Measurements from ENCODE around the gene CBARP. TPM values are rescaled to one million over a fixed set of nuclear protein-coding genes. Genes with fewer than 3 reads are reported as not detected.

Gene CBARP
- polyA plus RNA-seq, 1 donor from 2014 or later: 18.2 TPM

DNA sequence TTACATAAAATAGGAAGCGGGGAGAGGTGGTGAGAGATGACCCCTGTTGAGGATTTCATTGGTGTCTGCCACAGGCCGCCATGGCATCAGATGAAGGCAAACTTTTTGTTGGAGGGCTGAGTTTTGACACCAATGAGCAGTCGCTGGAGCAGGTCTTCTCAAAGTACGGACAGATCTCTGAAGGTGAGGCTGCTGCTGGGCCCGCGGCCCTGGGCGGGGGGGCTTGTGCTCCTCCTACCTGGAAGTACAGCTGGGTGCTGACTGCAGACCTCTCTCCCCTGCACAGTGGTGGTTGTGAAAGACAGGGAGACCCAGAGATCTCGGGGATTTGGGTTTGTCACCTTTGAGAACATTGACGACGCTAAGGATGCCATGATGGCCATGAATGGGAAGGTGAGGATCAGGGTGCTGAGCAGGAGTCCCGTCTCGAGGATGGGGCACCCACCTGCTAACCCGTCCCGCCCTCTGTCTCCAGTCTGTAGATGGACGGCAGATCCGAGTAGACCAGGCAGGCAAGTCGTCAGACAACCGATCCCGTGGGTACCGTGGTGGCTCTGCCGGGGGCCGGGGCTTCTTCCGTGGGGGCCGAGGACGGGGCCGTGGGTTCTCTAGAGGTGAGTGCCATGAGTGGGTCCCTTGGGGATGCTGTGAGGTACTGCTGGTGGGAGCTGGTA is 33.2 kb upstream of the CBARP start:
- H3K27ac ChIP-seq (ENCODE audit: low read length): peak overlapping the region; percentile 82
- TF ChIP-seq EP300 (conservative IDR thresholded peaks at IDR 0.05; ENCODE audit: poor library complexity, severe bottlenecking) (no peak), TAF1 (IDR thresholded peaks at IDR 0.05; ENCODE audit: low read depth) (no peak), MXI1 (conservative IDR thresholded peaks at IDR 0.05; ENCODE audit: poor library complexity, severe bottlenecking) (no peak), POLR2AphosphoS5 (IDR thresholded peaks at IDR 0.05) (no peak), EZH2 (IDR thresholded peaks at IDR 0.05; ENCODE audit: borderline replicate concordance, insufficient read depth, low read length, poor library complexity, severe bottlenecking) (no peak), RAD21 (conservative IDR thresholded peaks at IDR 0.05) (no peak), SMC3 (conservative IDR thresholded peaks at IDR 0.05; ENCODE audit: poor library complexity) (no peak), REST (IDR thresholded peaks at IDR 0.05; ENCODE audit: borderline replicate concordance) (no peak)
- TF ChIP-seq, protein P1, sequence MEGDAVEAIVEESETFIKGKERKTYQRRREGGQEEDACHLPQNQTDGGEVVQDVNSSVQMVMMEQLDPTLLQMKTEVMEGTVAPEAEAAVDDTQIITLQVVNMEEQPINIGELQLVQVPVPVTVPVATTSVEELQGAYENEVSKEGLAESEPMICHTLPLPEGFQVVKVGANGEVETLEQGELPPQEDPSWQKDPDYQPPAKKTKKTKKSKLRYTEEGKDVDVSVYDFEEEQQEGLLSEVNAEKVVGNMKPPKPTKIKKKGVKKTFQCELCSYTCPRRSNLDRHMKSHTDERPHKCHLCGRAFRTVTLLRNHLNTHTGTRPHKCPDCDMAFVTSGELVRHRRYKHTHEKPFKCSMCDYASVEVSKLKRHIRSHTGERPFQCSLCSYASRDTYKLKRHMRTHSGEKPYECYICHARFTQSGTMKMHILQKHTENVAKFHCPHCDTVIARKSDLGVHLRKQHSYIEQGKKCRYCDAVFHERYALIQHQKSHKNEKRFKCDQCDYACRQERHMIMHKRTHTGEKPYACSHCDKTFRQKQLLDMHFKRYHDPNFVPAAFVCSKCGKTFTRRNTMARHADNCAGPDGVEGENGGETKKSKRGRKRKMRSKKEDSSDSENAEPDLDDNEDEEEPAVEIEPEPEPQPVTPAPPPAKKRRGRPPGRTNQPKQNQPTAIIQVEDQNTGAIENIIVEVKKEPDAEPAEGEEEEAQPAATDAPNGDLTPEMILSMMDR (IDR thresholded peaks at IDR 0.05; ENCODE audit: poor library complexity, severe bottlenecking): no peak
- peak overlapping the region; percentile 99 for H3K4me2 ChIP-seq (ENCODE audit: low read length)
- peak overlapping the region; percentile 90 for H3K9ac ChIP-seq (ENCODE audit: low read length)
- H3K79me2 ChIP-seq (replicated peaks; ENCODE audit: insufficient read depth, low read length): peaks cover 35% of the 10 kb centered on the region
- H3K4me3 ChIP-seq (ENCODE audit: low read length): peak overlapping the region; percentile 71
- H4K20me1 ChIP-seq (ENCODE audit: insufficient read depth): peaks cover 20% of the 10 kb centered on the region
- H3K36me3 ChIP-seq (ENCODE audit: insufficient read depth, low read length): peaks cover 5% of the 10 kb centered on the region
- H3K9me3 ChIP-seq (ENCODE audit: low read length): no peaks in the 10 kb centered on the region
- no peak overlapping the region for H2AFZ ChIP-seq (ENCODE audit: low read depth, low read length)
- H3K9me2 ChIP-seq (ENCODE audit: insufficient read depth, low read length): no peaks in the 10 kb centered on the region
- no peaks in the 10 kb centered on the region for H3K27me3 ChIP-seq (ENCODE audit: insufficient read depth, low read depth, low read length)
- H3F3A ChIP-seq (ENCODE audit: insufficient read depth, low read length, poor library complexity, severe bottlenecking): no peaks in the 10 kb centered on the region

DNA sequence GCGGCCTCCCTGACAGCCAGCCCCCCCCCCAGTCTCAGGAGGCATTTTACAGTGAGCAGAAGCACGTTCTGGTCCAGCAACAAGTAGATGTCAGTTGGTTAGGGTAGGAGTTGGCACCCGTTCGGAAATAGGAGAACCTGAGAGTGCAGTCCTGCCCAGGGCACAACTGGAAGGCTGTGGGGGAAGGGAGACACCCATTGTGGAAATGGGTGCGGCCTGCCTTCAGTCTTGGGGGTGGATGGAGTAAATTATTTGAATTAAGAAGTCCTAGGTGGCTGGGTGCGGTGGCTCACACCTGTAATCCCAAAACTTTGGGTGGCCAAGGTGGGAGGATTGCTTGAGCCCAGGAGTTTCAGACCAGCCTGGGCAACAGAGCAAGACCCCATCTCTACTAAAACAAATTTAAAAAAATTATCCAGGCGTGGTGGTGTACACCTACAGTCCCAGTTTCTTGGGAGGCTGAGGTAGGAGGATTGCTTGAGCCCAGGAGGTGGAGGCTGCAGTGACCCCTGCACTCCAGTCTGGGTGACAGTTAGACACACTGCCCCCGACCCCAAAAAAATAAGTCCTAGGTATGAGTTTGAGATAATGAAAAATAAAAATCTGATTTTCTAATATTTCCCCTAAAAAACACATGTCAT is 32.5 kb upstream of the CBARP start:
- Histone ChIP-seq H2AFZ (ENCODE audit: low read depth, low read length) (no peak overlapping the region), H3K4me2 (ENCODE audit: low read length) (peak overlapping the region; percentile 99), H3K27me3 (ENCODE audit: insufficient read depth, low read depth, low read length) (no peaks in the 10 kb centered on the region), H3K9me2 (ENCODE audit: insufficient read depth, low read length) (no peaks in the 10 kb centered on the region), H3F3A (ENCODE audit: insufficient read depth, low read length, poor library complexity, severe bottlenecking) (no peaks in the 10 kb centered on the region), H3K36me3 (ENCODE audit: insufficient read depth, low read length) (peaks cover 5% of the 10 kb centered on the region), H4K20me1 (ENCODE audit: insufficient read depth) (peaks cover 20% of the 10 kb centered on the region), H3K27ac (ENCODE audit: low read length) (peak overlapping the region; percentile 82), H3K9me3 (ENCODE audit: low read length) (no peaks in the 10 kb centered on the region), H3K9ac (ENCODE audit: low read length) (peak overlapping the region; percentile 90), H3K79me2 (replicated peaks; ENCODE audit: insufficient read depth, low read length) (peaks cover 35% of the 10 kb centered on the region), H3K4me3 (ENCODE audit: low read length) (peak overlapping the region; percentile 71)
- TF ChIP-seq MXI1 (conservative IDR thresholded peaks at IDR 0.05; ENCODE audit: poor library complexity, severe bottlenecking): no peak
- TF ChIP-seq TAF1 (IDR thresholded peaks at IDR 0.05; ENCODE audit: low read depth): no peak
- TF ChIP-seq REST (IDR thresholded peaks at IDR 0.05; ENCODE audit: borderline replicate concordance): no peak
- no peak for TF ChIP-seq EZH2 (IDR thresholded peaks at IDR 0.05; ENCODE audit: borderline replicate concordance, insufficient read depth, low read length, poor library complexity, severe bottlenecking)
- no peak for TF ChIP-seq POLR2AphosphoS5 (IDR thresholded peaks at IDR 0.05)
- no peak for TF ChIP-seq SMC3 (conservative IDR thresholded peaks at IDR 0.05; ENCODE audit: poor library complexity)
- TF ChIP-seq RAD21 (conservative IDR thresholded peaks at IDR 0.05): no peak
- TF ChIP-seq, protein P1 (IDR thresholded peaks at IDR 0.05; ENCODE audit: poor library complexity, severe bottlenecking): no peak
- no peak for TF ChIP-seq EP300 (conservative IDR thresholded peaks at IDR 0.05; ENCODE audit: poor library complexity, severe bottlenecking)
